HG02763 (cell line): ENCODE results near the gene GNAS-AS1.

Source experiments
- ATAC-seq: cut with Tn5 transposase; IDR thresholded peaks from one replicate; pipeline ENCODE4 v1.9.1; 2021; ENCODE audit warnings: mild to moderate bottlenecking, moderate library complexity; ENCODE audit not compliant: unreplicated experiment

GNAS-AS1 gene

GRCh38 chr20:58864346-58864745 is 13.6 kb upstream of the GNAS-AS1 start:
- no peak for ATAC-seq

GRCh38 chr20:58863044-58863790 is 12.5 kb upstream of the GNAS-AS1 start:
- ATAC-seq = no peak

- ATAC-seq = no peak
These were observed 5.0 kb upstream of the GNAS-AS1 start for GRCh38 chr20:58855506-58856389.

- no peak for ATAC-seq
These were observed 4.2 kb upstream of the GNAS-AS1 start for GRCh38 chr20:58854638-58855471.

- ATAC-seq = no peak
These were observed 3.4 kb upstream of the GNAS-AS1 start for GRCh38 chr20:58853976-58854637.

- ATAC-seq = no peak
These were observed 2.8 kb upstream of the GNAS-AS1 start for GRCh38 chr20:58853466-58853865.

GRCh38 chr20:58852543-58853271 is 2.0 kb upstream of the GNAS-AS1 start, which contains the start of gene GNAS:
Gene GNAS (plus strand): TSS chr20:58852716.
- no peak for ATAC-seq

- ATAC-seq = no peak
These were observed 1.3 kb upstream of the GNAS-AS1 start for GRCh38 chr20:58851969-58852458.

GRCh38 chr20:58851221-58851968 is 693 bp upstream of the GNAS-AS1 start:
- ATAC-seq = no peak

- no peak for ATAC-seq
These were observed 3.2 kb downstream of the GNAS-AS1 start for GRCh38 chr20:58847463-58847862.

- no peak for ATAC-seq
These were observed 5.0 kb downstream of the GNAS-AS1 start for GRCh38 chr20:58845706-58846105.

GRCh38 chr20:58843128-58843556 is 7.6 kb downstream of the GNAS-AS1 start:
- no peak for ATAC-seq

- no peak for ATAC-seq
These were observed 8.4 kb downstream of the GNAS-AS1 start for GRCh38 chr20:58842276-58842675.

- no peak for ATAC-seq
These were observed 9.0 kb downstream of the GNAS-AS1 start for GRCh38 chr20:58841539-58842264.

- no peak for ATAC-seq
These were observed 9.7 kb downstream of the GNAS-AS1 start for GRCh38 chr20:58840816-58841538.

GRCh38 chr20:58839991-58840747 is 10.5 kb downstream of the GNAS-AS1 start:
- ATAC-seq = no peak

- ATAC-seq = no peak
These were observed 11.2 kb downstream of the GNAS-AS1 start for GRCh38 chr20:58839474-58839874.
